ENCODE results near the gene TNFRSF4. TPM values are rescaled to one million over a fixed set of nuclear protein-coding genes. Genes with fewer than 3 reads are reported as not detected.

The TNFRSF4 gene
- total RNA-seq (2022; extraction: Qiagen RNA extraction; ENCODE audit: low read depth): 0.07 to 0.23 TPM (median 0.13 TPM) in 4 of 5 replicates, not detected in the other

GRCh38 chr1:1213345-1214265, at the start of gene TNFRSF4:
Gene TNFRSF4, minus strand, starts transcription at chr1:1214153. Its CDS starts 26 bp downstream, at chr1:1214127.

GRCh38 chr1:1246577-1247340, 32.8 kb upstream of the TNFRSF4 start, which contains the start of gene C1QTNF12:
Gene C1QTNF12, minus strand, starts transcription at chr1:1246722. Its CDS starts 32 bp downstream, at chr1:1246690.

GRCh38 chr1:1232208-1232795, 18.3 kb upstream of the TNFRSF4 start, which contains the start of gene B3GALT6:
Gene B3GALT6, plus strand, starts transcription at chr1:1232237. Its CDS starts 42 bp downstream, at chr1:1232279.

GRCh38 chr1:1231400-1232207, 17.7 kb upstream of the TNFRSF4 start, which contains the start of gene SDF4:
Gene SDF4, minus strand, starts transcription at chr1:1232001. Its CDS starts 3,229 bp downstream, at chr1:1228772.

GRCh38 chr1:1206376-1206965, 7.5 kb downstream of the TNFRSF4 start, which contains the start of gene TNFRSF18:
Gene TNFRSF18, minus strand, starts transcription at chr1:1206592. Its CDS starts 21 bp downstream, at chr1:1206571.

GRCh38 chr1:1173793-1174415, 40.0 kb downstream of the TNFRSF4 start, which contains the start of gene TTLL10:
Gene TTLL10, plus strand, starts transcription at chr1:1173880. Its CDS starts 5,336 bp downstream, at chr1:1179216.

Other genes starting within 250 kb of the TNFRSF4 start
- gene PLEKHN1, start 247.7 kb downstream of the TNFRSF4 start, total RNA-seq (2022; extraction: Qiagen RNA extraction; ENCODE audit: low read depth): 4.9 to 7.8 TPM (median 6.0 TPM) in 5 replicates
- gene PERM1, start 232.1 kb downstream of the TNFRSF4 start, total RNA-seq (2022; extraction: Qiagen RNA extraction; ENCODE audit: low read depth): 0.07 to 0.24 TPM (median 0.08 TPM) in 3 of 5 replicates, not detected in the others
- gene HES4, start 214.1 kb downstream of the TNFRSF4 start, total RNA-seq (2022; extraction: Qiagen RNA extraction; ENCODE audit: low read depth): 23.7 to 67.7 TPM (median 49.6 TPM) in 5 replicates
- 16.8 to 27.6 TPM (median 24.4 TPM) in 5 replicates for gene ISG15, start 200.7 kb downstream of the TNFRSF4 start, total RNA-seq (2022; extraction: Qiagen RNA extraction; ENCODE audit: low read depth)
- 83.1 to 132 TPM (median 111 TPM) in 5 replicates for gene AGRN, start 194.0 kb downstream of the TNFRSF4 start, total RNA-seq (2022; extraction: Qiagen RNA extraction; ENCODE audit: low read depth)
- 0.18 to 0.30 TPM (median 0.30 TPM) in 5 replicates for gene RNF223, start 139.8 kb downstream of the TNFRSF4 start, total RNA-seq (2022; extraction: Qiagen RNA extraction; ENCODE audit: low read depth)
- 9.8 to 16.1 TPM (median 14.6 TPM) in 5 replicates for gene C1orf159, start 98.1 kb downstream of the TNFRSF4 start, total RNA-seq (2022; extraction: Qiagen RNA extraction; ENCODE audit: low read depth)
- not detected in 5 replicates for gene TTLL10, start 40.3 kb downstream of the TNFRSF4 start, total RNA-seq (2022; extraction: Qiagen RNA extraction; ENCODE audit: low read depth)
- 0.08 TPM in 1 of 5 replicates, not detected in the others for gene TNFRSF18, start 7.6 kb downstream of the TNFRSF4 start, total RNA-seq (2022; extraction: Qiagen RNA extraction; ENCODE audit: low read depth)
- gene SDF4, start 17.8 kb upstream of the TNFRSF4 start, total RNA-seq (2022; extraction: Qiagen RNA extraction; ENCODE audit: low read depth): 104 to 136 TPM (median 131 TPM) in 5 replicates
- 11.3 to 21.5 TPM (median 20.4 TPM) in 5 replicates for gene B3GALT6, start 18.1 kb upstream of the TNFRSF4 start, total RNA-seq (2022; extraction: Qiagen RNA extraction; ENCODE audit: low read depth)
- 0.69 to 1.9 TPM (median 1.4 TPM) in 5 replicates for gene C1QTNF12, start 32.6 kb upstream of the TNFRSF4 start, total RNA-seq (2022; extraction: Qiagen RNA extraction; ENCODE audit: low read depth)
- gene UBE2J2, start 59.7 kb upstream of the TNFRSF4 start, total RNA-seq (2022; extraction: Qiagen RNA extraction; ENCODE audit: low read depth): 30.6 to 52.7 TPM (median 46.6 TPM) in 5 replicates
- 0.58 to 1.3 TPM (median 1.2 TPM) in 5 replicates for gene SCNN1D, start 66.3 kb upstream of the TNFRSF4 start, total RNA-seq (2022; extraction: Qiagen RNA extraction; ENCODE audit: low read depth)
- 11.4 to 20.0 TPM (median 18.2 TPM) in 5 replicates for gene ACAP3, start 93.8 kb upstream of the TNFRSF4 start, total RNA-seq (2022; extraction: Qiagen RNA extraction; ENCODE audit: low read depth)
- gene PUSL1, start 94.4 kb upstream of the TNFRSF4 start, total RNA-seq (2022; extraction: Qiagen RNA extraction; ENCODE audit: low read depth): 16.2 to 28.0 TPM (median 24.4 TPM) in 5 replicates
- 46.9 to 61.0 TPM (median 57.9 TPM) in 5 replicates for gene INTS11, start 110.5 kb upstream of the TNFRSF4 start, total RNA-seq (2022; extraction: Qiagen RNA extraction; ENCODE audit: low read depth)
- 14.1 to 21.7 TPM (median 20.3 TPM) in 5 replicates for gene CPTP, start 110.6 kb upstream of the TNFRSF4 start, total RNA-seq (2022; extraction: Qiagen RNA extraction; ENCODE audit: low read depth)
- 0.04 to 0.28 TPM (median 0.10 TPM) in 5 replicates for gene TAS1R3, start 117.1 kb upstream of the TNFRSF4 start, total RNA-seq (2022; extraction: Qiagen RNA extraction; ENCODE audit: low read depth)
- 51.2 to 89.9 TPM (median 81.5 TPM) in 5 replicates for gene DVL1, start 135.3 kb upstream of the TNFRSF4 start, total RNA-seq (2022; extraction: Qiagen RNA extraction; ENCODE audit: low read depth)
- 0.09 to 0.65 TPM (median 0.29 TPM) in 5 replicates for gene MXRA8, start 144.4 kb upstream of the TNFRSF4 start, total RNA-seq (2022; extraction: Qiagen RNA extraction; ENCODE audit: low read depth)
- gene AURKAIP1, start 161.1 kb upstream of the TNFRSF4 start, total RNA-seq (2022; extraction: Qiagen RNA extraction; ENCODE audit: low read depth): 107 to 183 TPM (median 168 TPM) in 5 replicates
- gene CCNL2, start 185.2 kb upstream of the TNFRSF4 start, total RNA-seq (2022; extraction: Qiagen RNA extraction; ENCODE audit: low read depth): 47.3 to 61.0 TPM (median 48.3 TPM) in 5 replicates
- gene MRPL20, start 193.1 kb upstream of the TNFRSF4 start, total RNA-seq (2022; extraction: Qiagen RNA extraction; ENCODE audit: low read depth): 128 to 152 TPM (median 135 TPM) in 5 replicates
- 0.08 to 0.10 TPM (median 0.09 TPM) in 3 of 5 replicates, not detected in the others for gene ANKRD65, start 207.1 kb upstream of the TNFRSF4 start, total RNA-seq (2022; extraction: Qiagen RNA extraction; ENCODE audit: low read depth)
- 4.8 to 15.8 TPM (median 14.9 TPM) in 5 replicates for gene VWA1, start 221.5 kb upstream of the TNFRSF4 start, total RNA-seq (2022; extraction: Qiagen RNA extraction; ENCODE audit: low read depth)
- gene ATAD3C, start 235.5 kb upstream of the TNFRSF4 start, total RNA-seq (2022; extraction: Qiagen RNA extraction; ENCODE audit: low read depth): not detected in 5 replicates